MG63 (cell line): Measurements from ENCODE around the gene AP3S1. TPM values are rescaled to one million over a fixed set of nuclear protein-coding genes. Genes with fewer than 3 reads are reported as not detected.
"Not testable (repeated sequence)": the region's sequence is repeated elsewhere in the genome, so short reads cannot be mapped to it uniquely, and the experiment has no call there.

ENCODE experiments used
- DNase-seq: peaks from one replicate; pipeline ENCODE4 v3.0.0-alpha.2; 2020
- H3K27me3 ChIP-seq: fragments of 250-450 bp; sonication (Bioruptor Pico); 2 replicates; pipeline ENCODE4 v1.5.1; 2020; ENCODE audit warnings: mild to moderate bottlenecking, moderate library complexity
- H3K36me3 ChIP-seq: fragments of 250-450 bp; sonication (Bioruptor Pico); 2 replicates; pipeline ENCODE4 v1.5.1; 2020; ENCODE audit warnings: mild to moderate bottlenecking, moderate library complexity
- H3K4me3 ChIP-seq: fragments of 250-450 bp; sonication (Bioruptor Pico); 2 replicates; pipeline ENCODE4 v1.5.1; 2020; ENCODE audit warnings: mild to moderate bottlenecking, moderate library complexity
- H3K9me3 ChIP-seq: fragments of 250-450 bp; sonication (Bioruptor Pico); 2 replicates; pipeline ENCODE4 v1.5.1; 2020; ENCODE audit warnings: mild to moderate bottlenecking, moderate library complexity
- total RNA-seq: library from RNA; depleted of rRNA; stranded (reverse); fragments of >200 nt; shearing (Covaris generic); gene quantifications from 2 replicates; pipeline ENCODE4 v1.2.3, GENCODE V29; 2014; ENCODE audit warnings: low replicate concordance

The AP3S1 gene
- total RNA-seq, 1 experiment from 2014 or later: 50.5 TPM

DNA sequence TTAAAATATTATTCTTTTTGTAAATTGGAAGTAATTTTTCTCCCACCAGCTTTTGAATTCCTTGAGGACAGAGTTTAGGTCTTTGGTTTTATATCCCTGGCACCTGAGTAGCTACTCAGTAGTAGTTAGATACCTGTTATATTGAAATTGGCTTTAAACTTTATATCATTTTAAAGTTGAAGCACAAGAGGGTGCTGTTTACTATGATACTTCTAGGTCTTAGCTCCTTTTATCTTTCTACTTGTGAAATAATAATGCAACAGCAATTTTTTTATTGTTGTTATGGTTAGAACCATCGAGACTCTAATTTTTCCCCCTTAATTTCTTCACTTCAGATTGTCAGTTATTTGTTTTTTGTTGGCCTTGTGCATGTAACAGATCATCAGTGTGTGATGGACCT is 46.3 kb downstream of the AP3S1 start:
- no peak for DNase-seq
- Histone ChIP-seq H3K4me3 (no peak overlapping the region), H3K9me3 (no peaks in the 10 kb centered on the region), H3K27me3 (no peaks in the 10 kb centered on the region), H3K36me3 (peaks cover 7% of the 10 kb centered on the region; the same call in 1 of the 2 replicates)

DNA sequence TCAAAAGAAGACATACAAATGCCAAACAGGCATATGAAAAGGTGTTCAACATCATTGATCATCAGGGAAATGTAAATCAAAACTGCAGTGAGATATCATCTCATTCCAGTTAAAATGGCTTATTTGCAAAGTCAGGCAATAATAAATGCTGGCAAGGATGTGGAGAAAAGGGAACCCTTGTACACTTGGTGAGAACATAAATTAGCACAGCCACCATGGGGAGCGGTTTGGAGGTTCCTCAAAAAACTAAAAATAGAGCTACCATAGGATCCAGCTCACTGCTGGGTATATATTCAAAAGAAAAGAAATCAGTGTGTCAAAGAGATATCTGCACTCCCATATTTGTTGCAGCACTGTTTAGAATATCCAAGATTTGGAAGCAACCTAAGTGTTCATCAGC is 50.3 kb downstream of the AP3S1 start:
- no peaks in the 10 kb centered on the region for H3K9me3 ChIP-seq
- H3K27me3 ChIP-seq: no peaks in the 10 kb centered on the region
- H3K36me3 ChIP-seq: peaks cover 2% of the 10 kb centered on the region; the same call in 1 of the 2 replicates
- no peak for DNase-seq
- no peak overlapping the region for H3K4me3 ChIP-seq

DNA sequence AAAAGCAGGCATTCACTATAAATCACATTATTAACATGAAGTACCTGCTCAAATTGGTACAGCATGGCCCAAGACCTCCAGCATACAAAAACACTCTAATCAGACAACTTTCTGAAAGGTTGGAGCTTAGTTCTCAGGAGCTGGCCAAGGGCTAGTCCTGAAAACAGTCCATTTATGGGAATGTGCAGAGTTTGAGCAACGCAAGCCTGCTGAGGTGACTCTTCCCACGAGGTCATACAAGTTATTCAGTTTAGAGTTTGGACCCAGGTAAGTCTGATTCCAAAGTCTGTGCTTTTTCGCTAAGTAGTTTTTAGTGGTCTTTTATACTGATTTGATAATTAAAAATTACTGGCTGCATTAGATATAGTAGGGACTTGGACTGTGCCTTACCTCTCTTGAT is 52.6 kb downstream of the AP3S1 start:
- no peak for DNase-seq
- no peaks in the 10 kb centered on the region for H3K27me3 ChIP-seq
- no peak overlapping the region for H3K4me3 ChIP-seq
- H3K9me3 ChIP-seq: no peaks in the 10 kb centered on the region
- peaks cover 2% of the 10 kb centered on the region; the same call in 1 of the 2 replicates for H3K36me3 ChIP-seq

DNA sequence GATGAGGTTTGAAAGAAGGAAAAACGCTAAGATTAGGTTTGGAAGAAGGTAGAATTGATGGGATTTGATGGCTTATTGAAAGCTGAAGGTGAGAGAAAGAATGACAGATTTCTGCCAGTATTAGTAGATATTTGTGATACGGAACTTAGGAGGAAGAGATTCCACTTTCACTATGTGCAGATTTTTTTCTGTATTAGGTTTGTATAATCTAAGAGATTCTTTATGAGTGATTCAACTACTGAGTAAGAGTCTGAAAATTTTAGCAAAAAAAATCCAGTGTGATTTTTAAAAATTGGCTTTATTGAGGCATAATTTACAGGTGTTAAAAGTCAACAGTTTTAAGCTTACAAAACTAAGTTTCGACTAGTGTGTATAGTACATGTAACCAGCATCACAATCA is 54.1 kb downstream of the AP3S1 start:
- no peaks in the 10 kb centered on the region for H3K9me3 ChIP-seq
- no peaks in the 10 kb centered on the region for H3K27me3 ChIP-seq
- DNase-seq: no peak
- peaks cover under 1% of the 10 kb centered on the region; the same call in 1 of the 2 replicates for H3K36me3 ChIP-seq
- no peak overlapping the region for H3K4me3 ChIP-seq

DNA sequence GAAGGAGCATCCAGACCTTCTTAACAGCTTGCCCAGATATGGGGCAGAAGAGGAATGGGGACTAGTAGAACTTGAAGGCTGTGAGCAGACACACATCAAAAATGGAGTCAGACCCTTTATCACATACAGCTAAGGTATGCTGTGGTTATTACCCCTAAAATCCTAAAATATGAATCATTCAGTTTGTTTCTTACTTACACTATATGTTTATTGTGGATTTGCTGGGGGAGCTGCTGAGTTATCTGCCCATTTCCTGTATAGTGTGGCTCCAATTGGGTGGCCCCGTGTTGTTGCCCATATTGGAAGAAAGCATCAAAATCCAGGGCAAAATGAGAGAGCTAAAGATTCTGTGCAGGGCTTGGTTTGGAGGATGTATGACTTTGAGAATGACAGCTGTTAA is 56.9 kb downstream of the AP3S1 start:
- Histone ChIP-seq H3K4me3 (no peak overlapping the region), H3K27me3 (no peaks in the 10 kb centered on the region), H3K36me3 (no peaks in the 10 kb centered on the region), H3K9me3 (no peaks in the 10 kb centered on the region)
- DNase-seq: no peak

DNA sequence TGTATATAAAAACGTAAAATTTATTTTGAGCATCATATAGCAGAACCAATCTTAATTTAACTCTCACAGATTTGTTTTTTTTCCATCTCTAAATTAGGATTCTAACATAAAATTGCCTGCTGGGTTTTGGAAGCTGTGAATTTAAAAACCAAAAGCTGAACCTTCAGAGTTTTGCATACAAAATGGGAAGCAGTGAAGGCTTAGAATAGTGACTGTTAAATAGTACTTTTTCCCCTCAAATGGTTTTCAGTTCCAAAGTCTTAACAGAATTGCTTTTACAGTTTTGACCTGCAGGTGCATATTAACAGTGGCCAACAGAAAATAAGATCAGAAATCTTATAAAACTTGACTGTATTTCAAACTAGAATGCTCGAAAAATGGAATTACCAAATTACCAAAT is 65.4 kb downstream of the AP3S1 start:
- Histone ChIP-seq H3K36me3 (no peaks in the 10 kb centered on the region), H3K4me3 (no peak overlapping the region), H3K9me3 (no peaks in the 10 kb centered on the region), H3K27me3 (no peaks in the 10 kb centered on the region)
- DNase-seq: no peak

DNA sequence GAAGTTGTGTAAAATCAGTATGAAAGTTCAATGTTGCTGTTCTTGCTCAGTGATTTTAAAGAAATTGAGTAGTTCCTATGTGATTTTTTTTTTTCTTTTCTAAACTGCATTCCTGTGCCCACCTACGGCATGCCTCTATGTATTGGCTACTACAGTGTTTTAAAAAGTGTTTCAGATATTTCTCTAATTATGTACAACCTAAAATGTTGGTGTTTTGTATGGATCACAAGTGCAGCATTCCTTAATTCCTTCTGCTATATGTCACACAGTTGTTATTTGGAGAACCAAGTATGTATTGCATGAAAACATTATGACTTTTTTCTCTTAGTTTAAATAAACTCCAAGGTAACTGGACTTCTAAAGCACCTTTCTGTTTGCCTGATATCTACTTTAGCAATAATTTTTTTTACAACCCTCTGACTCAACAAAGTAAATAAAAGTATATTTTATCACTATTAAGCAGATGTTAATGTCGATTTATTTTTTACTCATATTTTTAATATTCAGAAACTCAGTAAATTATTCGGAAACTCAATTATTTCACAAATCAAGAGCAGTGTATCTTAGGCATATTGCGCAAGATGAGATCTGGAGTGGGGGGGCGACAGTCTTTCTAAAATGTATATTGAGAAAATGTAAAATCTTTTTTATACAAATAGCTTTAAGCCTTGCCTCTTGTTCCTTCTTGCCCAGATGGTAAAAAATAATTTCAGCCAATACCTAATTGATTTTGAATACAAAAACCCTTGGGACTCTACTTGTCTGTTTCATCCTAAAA is 72.1 kb downstream of the AP3S1 start:
- not testable (repeated sequence) for H3K9me3 ChIP-seq, DNase-seq, H3K4me3 ChIP-seq, H3K36me3 ChIP-seq, H3K27me3 ChIP-seq

DNA sequence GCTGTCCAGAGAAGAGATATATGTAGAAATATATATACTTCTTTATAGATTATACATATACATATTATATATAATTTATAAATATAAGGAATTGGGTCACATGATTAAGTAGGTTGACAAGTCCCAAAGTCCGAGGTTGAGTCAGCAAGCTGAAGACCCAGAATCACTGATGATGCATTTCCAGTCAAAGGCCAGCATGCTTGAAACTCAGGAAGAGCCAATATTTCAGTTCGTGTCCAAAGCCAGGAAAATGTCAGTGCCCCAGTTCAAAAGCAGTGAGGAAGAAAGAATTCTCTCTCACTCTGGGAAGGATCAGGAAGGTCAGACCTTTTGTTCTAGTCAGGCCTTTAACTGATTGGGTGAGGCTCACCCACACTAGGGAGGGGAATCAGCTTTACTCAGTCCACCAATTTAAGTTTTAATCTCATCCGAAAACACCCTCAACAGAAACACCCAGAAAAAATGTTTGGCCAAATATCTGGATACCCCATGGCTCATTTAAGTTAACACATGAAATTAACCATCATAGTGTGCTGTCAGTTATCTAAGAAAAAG is 78.5 kb downstream of the AP3S1 start:
- H3K9me3 ChIP-seq: no peaks in the 10 kb centered on the region
- H3K4me3 ChIP-seq: no peak overlapping the region
- H3K27me3 ChIP-seq: no peaks in the 10 kb centered on the region
- no peaks in the 10 kb centered on the region; the same call in 1 of the 2 replicates for H3K36me3 ChIP-seq
- DNase-seq: no peak

DNA sequence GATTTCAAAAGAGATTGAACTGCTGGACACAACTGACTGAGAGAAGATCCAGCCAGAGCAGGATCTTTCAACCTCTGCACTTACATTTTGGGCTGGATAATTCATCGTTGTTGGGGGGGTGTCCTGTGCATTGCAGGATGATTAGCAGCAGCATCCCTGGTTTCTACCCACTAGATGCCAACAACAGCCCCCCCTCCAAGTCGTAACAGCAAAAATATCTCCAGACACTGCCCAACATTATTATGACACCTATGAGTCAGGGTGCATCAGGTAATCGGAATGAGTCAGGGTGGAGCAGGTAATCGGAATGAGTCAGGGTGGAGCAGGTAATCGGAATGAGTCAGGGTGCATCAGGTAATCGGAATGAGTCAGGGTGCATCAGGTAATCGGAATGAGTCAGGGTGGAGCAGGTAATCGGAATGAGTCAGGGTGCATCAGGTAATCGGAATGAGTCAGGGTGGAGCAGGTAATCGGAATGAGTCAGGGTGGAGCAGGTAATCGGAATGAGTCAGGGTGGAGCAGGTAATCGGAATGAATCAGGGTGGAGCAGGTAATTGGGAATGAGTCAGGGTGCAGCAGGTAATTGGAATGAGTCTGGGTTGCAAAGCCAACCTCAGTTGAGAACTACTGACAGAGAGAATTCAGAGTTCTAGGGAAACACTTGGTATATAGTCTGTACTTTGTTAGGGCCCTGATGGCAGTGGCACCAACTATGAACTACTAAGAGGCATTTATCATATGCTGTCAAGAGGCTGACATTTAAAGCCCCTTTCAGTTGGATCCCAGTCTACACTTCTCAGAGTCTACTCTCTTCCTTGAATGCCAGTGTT is 87.1 kb downstream of the AP3S1 start:
- not testable (repeated sequence) for H3K4me3 ChIP-seq, H3K36me3 ChIP-seq, H3K27me3 ChIP-seq, H3K9me3 ChIP-seq, DNase-seq

DNA sequence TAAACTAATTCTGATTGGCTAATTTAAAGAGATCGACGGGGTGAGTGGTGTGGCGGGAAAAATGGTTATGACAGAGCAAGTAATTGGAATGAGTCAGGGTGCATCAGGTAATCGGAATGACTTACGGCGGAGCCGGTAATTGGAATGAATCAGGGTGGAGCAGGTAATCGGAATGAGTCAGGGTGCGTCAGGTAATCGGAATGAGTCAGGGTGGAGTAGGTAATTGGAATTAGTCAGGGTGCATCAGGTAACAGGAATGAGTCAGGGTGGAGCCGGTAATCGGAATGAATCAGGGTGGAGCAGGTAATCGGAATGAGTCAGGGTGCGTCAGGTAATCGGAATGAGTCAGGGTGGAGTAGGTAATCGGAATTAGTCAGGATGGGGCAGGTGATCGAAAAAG is 88.4 kb downstream of the AP3S1 start:
- H3K27me3 ChIP-seq, H3K4me3 ChIP-seq, H3K9me3 ChIP-seq, DNase-seq, H3K36me3 ChIP-seq: not testable (repeated sequence)

DNA sequence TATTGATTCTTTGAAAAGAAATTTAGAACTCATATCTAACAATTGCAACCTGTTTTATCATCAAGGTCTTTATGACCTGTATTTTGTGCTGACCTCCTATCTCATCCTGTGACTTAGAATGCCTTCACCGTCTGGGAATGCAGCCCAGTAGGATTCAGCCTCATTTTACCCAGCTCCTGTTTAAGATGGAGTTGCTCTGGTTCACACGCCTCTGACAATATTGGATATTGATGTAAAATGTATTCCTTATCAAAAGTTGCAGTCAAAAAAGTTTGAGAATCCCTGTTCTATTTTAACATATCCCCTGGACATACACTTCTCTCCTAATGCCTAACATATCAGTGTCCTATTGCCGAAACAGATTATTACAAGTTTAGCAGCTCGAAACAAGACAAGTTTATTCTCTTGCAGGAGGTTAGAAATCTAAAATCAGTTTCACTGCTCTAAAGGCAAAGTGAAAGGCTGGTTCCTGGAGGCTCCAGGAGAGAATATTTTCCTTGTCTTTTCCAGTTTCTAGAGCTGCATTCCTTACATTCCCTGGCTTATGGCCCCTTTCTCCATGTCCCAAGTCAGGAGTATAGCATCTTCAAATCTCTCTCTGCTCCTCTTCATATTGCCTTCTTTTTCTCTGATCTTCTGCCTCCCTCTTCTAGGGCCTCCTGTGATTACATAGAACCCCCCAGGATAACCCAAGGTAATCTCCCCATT is 89.0 kb downstream of the AP3S1 start:
- no peak overlapping the region for H3K4me3 ChIP-seq
- no peaks in the 10 kb centered on the region for H3K27me3 ChIP-seq
- DNase-seq: no peak
- no peaks in the 10 kb centered on the region for H3K36me3 ChIP-seq
- no peaks in the 10 kb centered on the region for H3K9me3 ChIP-seq

DNA sequence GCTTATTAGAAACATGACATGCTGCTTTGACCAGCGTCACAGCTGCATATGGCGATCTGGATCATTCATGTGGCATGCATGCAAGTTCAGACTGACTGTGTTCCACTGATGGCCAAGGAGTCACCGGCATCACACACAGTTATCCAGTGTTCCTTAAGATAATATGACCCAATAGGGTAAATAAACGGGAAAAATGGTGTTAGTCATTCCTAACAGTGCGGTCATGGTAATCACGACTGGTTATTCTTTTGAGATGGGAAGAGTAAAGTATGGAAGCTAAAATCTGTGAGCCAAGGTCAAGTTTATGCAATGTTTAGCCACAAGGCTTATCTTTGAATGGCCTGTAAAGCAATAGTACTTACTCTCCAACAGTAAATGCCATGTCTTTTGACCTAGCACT is 91.3 kb downstream of the AP3S1 start:
- no peaks in the 10 kb centered on the region for H3K27me3 ChIP-seq
- H3K4me3 ChIP-seq: no peak overlapping the region
- DNase-seq: no peak
- no peaks in the 10 kb centered on the region for H3K36me3 ChIP-seq
- no peaks in the 10 kb centered on the region for H3K9me3 ChIP-seq

DNA sequence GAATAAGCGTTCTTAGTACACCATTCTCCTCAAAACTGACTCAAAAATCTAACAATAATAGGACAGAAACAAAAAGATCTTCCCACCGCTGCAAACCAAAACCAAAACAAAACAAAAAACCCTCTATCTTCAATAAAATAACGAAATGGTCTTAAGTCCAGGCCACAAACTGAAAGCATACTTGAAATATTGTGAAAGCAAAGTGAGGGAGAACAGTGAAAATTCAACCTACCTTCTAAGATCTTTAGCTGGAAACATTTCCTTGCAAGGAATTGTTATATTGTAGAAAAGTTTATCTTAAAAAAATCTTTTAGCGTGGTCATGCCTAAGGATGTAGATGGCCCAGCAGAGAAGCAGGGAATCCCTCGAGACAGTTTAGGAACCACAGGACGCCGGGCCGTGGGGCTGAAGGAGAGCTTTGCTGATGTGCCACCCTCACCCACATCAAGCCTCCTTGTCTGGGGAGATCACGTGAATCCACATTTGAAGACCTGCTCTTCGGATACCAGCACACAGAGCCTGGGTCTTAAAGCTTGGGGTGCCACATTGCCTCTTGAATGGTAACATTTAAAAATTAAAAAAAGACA is 92.7 kb downstream of the AP3S1 start:
- Histone ChIP-seq H3K36me3 (no peaks in the 10 kb centered on the region), H3K4me3 (no peak overlapping the region), H3K9me3 (no peaks in the 10 kb centered on the region), H3K27me3 (no peaks in the 10 kb centered on the region)
- no peak for DNase-seq

DNA sequence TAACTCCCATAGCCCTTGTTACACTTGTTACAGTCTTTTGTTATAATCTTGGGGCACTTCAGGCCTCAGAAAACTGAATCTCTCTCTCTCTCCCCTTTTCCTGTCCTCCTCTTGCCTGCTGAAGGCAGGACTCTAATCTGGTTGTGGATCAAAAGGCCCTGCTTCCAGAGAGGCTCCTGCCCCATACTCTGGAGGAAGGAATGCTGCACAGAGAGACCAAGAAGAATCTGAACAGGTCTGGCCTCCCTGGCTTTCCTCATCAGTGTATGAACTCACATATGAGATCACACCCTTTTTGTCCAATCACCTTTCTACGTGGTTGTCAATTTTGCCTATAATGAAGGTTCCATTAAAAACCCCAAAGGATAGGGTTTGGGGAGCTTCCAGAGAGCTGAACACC is 94.3 kb downstream of the AP3S1 start:
- Histone ChIP-seq H3K4me3 (no peak overlapping the region), H3K9me3 (no peaks in the 10 kb centered on the region), H3K36me3 (no peaks in the 10 kb centered on the region), H3K27me3 (no peaks in the 10 kb centered on the region)
- DNase-seq: no peak

DNA sequence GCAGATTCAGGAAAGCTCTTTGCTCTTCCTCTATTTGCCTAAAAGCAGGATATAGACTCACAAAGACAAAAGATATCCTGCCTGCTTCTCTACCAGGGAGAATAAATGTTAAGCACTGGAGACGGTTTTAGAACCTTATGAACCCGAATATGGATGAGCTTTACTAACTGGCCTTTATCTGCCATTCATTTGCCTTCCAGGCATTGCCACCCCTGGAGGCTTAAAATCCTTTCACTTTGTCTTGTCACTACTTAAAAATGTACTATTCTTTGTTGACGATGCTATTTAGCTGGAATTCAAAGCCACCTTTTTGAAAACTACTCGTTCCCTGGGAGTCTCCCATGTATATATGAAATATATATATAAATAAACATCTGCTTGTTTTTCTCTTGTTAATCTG is 97.3 kb downstream of the AP3S1 start:
- Histone ChIP-seq H3K27me3 (no peaks in the 10 kb centered on the region), H3K4me3 (no peak overlapping the region), H3K36me3 (no peaks in the 10 kb centered on the region), H3K9me3 (no peaks in the 10 kb centered on the region; the same call in 1 of the 2 replicates)
- no peak for DNase-seq

DNA sequence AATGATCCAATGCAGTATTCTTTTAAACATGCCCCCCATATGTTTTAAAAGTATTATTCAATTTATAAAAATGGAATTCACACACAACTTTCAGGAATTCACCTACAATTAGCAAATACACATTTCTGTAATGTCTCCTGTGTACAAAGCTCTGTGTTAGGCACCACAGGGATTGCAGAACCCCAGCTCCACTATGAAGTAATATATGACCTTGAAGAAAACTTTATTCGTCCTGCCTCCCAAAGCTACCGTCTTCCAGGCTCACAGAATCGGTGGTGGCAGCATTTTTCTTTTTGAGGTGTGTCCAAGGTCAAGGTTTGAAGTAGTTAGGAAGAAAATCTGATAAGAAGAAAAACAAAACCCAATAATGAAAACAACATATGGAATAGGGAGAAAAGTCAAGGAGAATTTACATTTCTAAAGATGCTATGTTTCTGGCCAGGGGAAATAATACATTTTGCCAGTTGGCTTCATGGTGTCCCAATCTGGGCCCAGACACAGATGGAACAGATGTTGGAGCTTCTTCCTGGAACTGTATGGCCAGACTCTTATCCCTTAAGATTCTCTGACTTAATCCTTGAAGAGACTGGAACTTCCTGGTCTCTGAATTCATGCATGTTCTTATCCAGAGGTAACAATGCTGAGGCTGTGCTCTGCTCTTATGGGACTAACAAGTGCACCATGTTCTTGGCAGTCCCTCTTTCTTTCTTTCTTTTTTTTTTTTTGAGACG is 98.5 kb downstream of the AP3S1 start:
- Histone ChIP-seq H3K4me3 (no peak overlapping the region), H3K27me3 (no peaks in the 10 kb centered on the region), H3K9me3 (no peaks in the 10 kb centered on the region; the same call in 1 of the 2 replicates), H3K36me3 (no peaks in the 10 kb centered on the region)
- no peak for DNase-seq
